SKM-1 (cell line): ENCODE measurements around the gene C22orf23.
"Not testable (repeated sequence)": the region's sequence is repeated elsewhere in the genome, so short reads cannot be mapped to it uniquely, and the experiment has no call there.

Experiments
- DNase-seq: peaks from one replicate; lab custom pipeline; 2025; ENCODE audit not compliant: unreplicated experiment; lab: John Stamatoyannopoulos, UW

C22orf23 gene

GRCh38 chr22:37982938-37983859 is 29.8 kb upstream of the C22orf23 start:
- DNase-seq = no peak

DNA sequence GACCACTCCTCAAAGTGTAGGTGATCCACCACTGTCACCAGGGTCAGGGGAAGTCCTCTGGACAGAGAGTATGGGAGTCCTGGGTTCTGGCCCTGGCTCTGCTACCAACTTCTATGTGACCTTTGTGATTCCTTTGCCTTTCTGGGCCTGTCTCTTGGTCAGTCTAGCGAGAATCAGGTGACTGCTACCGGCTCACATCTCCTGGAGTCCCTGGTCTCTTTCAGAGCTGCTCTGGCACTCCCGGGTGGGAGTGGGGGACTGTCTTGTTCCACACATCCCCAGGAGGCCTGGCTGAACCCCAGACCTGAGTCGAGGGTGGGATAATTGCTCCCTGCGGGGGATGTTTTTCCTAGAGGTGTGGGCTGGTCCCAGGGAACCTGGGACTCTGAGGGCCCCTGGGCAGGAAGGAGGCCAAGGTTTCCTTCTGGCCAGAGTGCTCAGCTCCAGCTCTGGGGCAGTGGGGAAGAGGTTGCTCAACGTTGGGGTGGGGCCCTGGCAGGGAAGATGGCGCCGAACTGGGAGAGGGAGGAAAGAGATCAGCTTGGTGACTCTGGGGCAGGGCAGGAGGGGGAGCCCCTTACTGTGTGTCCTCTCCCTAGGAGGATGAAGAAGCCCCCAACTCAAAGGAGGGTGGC is 28.9 kb upstream of the C22orf23 start:
- no peak for DNase-seq

DNA sequence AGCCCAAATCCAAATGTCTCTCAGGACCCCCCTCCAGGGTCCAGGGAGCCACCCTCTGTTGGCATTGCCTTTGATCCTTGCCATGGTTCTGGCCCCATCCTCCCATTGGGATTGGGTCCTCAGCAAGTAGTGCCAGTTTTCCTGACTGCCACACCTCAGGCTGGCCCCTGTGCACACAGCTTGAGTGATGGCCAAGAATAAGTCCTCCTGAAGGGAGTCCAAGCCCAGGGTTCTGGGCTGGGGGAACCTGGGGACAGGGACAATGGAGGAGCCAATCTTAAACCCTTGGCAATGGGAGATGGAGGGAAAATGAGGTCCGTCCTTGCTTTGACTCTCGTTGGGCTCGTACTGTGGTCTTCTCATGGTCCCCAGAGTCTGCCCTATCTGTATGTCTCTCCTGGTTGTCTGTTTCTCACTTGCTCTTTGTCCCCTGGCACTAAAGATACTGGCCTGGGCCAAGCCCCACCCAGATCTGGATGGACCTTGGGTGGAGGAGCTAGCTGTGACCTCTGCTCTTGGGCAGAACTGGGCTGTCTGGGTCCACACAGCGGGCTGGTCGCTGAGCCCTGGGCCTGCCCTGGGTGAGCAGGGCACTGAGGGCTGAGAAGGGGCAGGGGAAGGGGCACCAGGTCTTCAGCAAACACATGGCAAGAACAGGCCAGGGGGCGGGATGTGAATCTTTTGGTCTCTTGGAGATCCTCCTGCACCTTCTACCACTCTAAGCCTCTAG is 28.0 kb upstream of the C22orf23 start:
- DNase-seq = no peak

GRCh38 chr22:37979782-37980181 is 26.4 kb upstream of the C22orf23 start:
- DNase-seq = no peak

- DNase-seq = no peak
Observed at GRCh38 chr22:37976547-37976946, 23.1 kb upstream of the C22orf23 start.

DNA sequence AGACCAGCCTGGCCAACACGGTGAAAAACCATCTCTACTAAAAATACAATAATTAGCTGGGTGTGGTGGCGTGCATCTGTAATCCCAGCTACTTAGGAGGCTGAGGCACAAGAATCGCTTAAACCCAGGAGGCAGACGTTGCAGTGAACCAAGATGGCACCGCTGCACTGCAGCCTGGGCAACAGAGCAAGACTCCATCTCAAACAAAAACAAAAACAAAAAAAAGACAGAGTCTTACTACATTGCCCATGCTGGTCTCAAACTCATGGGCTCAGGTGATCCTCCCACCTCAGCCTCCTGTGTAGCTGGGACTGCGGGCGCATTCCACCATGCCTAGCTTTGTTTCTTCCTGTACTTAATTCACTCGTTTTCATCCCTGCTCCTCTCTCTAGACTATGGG is 22.6 kb upstream of the C22orf23 start:
- DNase-seq = not testable (repeated sequence)

DNA sequence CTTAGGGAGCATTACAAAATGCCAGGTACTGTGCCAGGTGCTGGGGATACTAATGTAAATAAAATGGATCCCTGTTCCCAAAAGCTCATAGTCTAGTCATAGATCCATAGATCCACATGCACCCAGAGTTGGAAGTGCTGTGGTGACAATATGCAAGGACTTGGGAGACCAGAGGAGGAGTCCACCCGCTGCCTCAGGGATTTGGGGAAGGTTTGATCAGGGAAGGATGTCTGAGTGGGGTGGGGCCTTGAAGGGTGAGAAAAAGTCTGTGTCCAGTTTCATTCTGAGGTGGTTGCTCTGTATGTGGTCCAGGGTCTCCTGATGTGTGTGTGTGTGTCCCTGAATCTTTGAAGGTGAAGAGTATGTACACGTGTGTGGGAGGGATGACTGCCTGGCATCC is 21.8 kb upstream of the C22orf23 start:
- DNase-seq = no peak

- no peak for DNase-seq
Observed at GRCh38 chr22:37973271-37974170, 20.1 kb upstream of the C22orf23 start.

DNA sequence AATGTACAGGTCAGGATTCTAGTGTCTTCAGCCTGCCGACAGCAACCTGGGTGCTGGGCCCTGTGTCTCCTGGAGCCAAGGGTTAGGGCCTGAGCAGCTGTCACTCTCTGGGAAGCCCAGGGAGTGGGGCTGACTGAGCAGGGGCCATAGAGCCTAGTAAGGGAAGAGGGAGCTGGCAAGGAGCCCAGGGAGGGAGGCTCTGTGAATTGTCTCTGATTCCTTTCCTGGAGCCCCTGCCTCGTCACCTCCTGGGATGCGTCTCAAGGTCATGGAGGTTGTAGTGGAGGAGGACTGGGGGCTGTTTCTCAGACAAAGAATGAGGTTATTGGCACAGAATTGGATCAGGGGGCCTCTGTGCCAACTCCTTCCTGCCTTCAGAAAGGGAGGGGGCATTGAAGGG is 19.1 kb upstream of the C22orf23 start:
- DNase-seq = no peak

DNA sequence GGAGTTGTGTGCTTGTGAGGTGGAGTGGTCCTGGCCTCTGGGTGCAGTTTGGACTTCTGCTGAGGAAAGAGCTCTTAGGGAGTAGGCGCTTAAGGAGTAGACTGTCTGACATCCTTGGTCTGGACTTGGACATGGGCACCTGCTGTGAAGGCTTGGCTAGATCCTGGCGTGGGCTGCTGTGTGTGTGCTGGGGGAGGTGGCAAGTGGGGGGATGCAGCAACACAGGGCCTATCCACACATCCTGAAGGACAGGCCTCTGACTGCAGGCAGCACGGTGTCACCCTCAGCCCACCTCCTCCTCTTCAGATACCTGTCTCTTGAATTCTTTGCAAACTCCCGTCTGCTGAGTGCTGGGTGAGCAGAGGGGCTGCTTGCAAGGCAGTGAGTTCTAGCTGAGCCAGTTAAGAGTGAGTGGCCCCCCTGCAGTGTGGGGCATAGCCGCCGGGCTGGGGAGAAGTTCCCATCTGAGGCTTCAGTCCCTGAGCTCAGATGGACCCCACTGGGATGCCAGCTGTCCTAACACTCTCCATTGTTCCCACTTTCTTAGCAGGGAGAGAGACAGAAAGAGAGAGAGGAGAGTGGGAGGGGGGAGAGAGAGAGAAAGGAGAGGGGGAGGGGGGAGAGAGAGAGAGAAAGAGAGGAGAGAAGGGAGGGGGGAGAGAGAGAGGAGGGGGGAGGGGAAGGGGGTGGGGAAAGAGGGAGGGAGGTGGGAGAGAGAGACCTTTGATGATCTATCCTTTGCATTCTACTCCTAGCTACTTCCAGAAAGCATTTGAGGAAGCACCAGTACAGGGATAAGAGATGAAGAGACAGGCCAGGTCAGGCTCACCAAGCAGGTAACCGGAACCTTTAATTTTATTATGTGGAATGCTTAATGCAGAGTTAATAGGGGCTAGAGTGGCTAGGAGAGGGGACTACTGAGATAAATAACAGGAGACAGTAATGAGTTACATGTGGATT is 18.4 kb upstream of the C22orf23 start:
- no peak for DNase-seq

DNA sequence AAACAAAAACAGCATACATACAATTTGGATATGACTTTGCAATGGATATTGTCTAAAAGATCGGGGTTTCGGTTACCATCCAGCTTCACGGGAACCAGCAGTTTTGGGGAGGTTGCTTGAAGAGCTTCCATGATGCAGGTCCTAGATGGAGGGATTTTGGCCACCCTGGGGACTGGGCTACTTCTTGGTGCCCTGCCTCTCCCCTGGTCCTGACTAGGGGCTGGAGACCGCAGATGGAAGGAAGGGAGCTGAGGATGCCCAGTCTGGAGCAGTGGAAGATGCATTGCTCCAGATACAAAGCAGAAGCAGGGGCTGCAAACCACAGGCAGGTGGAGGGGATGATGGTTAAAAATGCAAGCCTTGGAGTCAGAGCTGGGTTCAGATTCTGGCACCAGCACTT is 17.5 kb upstream of the C22orf23 start:
- no peak for DNase-seq

DNA sequence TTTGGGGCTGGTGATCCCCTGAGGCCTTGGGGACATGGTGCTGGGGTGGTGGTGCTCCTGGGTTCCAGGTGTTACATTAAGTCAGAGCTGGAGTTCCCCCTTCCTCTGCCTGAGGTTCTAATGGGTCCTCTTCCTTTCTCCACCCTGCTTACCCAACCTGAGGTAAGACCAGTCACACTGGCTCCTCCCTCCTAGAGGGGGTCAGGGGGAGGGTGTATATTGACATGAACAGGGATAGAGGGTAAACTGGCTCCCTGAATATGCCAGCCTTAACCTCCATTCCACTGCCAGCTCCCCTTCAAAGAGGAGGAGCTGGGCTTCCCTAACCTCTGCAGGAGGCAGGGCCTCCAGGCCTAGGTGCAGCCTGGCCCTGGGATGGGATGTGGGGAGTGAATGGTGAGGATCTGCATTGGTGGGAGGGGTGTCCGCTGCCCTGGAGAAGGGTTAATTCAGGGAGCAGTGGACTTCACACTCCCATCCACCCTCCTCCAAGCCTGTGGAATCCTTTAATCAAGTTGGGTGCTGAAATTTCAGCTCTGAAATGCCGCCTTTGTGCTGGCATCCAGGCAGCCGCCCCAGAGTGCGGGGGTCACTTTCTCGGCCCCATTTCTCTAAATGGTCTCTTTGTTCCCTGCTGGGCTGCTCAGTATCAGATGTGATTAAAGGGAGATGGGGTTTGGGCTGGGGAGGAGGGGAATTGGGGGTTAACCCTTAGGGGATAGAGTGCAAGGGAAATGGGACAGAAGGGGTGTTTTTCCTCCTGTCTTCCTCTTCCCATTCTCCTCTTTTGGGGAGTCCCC is 15.3 kb upstream of the C22orf23 start:
- DNase-seq = no peak

- DNase-seq = no peak
Observed at GRCh38 chr22:37967637-37968451, 14.4 kb upstream of the C22orf23 start.

- DNase-seq = no peak
Observed at GRCh38 chr22:37967147-37967546, 13.7 kb upstream of the C22orf23 start.

DNA sequence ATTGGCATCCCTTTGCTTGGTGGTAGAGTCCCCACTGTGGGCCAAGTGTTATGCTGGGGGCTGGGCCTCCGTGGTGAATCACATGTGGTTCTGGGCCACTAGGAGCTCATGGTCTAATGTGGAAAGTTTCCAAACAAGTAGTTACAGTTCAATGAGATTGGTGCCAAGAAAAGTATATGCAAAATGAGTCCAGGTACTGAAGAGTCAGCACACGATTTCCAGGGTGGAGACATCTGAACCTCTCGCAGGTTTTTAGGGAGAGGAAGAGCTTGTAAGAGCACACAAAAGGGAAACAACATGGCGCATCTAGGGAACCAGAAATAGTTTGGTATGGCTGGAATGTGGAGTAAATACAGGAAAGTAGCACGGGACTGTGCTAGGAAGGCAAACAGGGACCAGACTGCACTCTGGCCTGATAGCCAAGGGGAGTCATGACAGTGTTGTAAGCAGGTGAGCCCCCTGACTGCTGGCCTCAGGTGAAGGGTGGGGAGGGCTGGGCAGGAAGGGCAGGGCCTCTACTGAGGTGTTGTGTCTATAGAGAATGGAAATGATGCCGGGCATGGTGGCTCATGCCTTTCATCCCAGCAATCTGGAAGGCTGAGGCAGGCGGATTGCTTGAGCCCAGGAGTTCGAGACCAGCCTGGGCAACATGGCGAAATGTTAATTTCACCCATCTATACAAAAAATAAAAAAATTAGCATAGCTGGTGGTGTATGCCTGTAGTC is 12.7 kb upstream of the C22orf23 start:
- DNase-seq = no peak

- DNase-seq = no peak
Observed at GRCh38 chr22:37961062-37961461, 7.7 kb upstream of the C22orf23 start.

GRCh38 chr22:37959231-37959825 is 5.9 kb upstream of the C22orf23 start:
- no peak for DNase-seq
